NCI-H1048 (cell line): ENCODE results near the gene POU4F1.
"Not testable (repeated sequence)": the region's sequence is repeated elsewhere in the genome, so short reads cannot be mapped to it uniquely, and the experiment has no call there.

Experiments used
- DNase-seq: peaks from one replicate; lab custom pipeline; 2025; lab: John Stamatoyannopoulos, UW

POU4F1 gene

GRCh38 chr13:78603240-78603957 is at the start of gene POU4F1:
POU4F1 (minus strand) TSS chr13:78603552; CDS start chr13:78603326, 226 bp downstream.
- DNase-seq: no peak

GRCh38 chr13:78652651-78653050 is 49.3 kb upstream of the POU4F1 start:
- no peak for DNase-seq

GRCh38 chr13:78650717-78651083 is 47.3 kb upstream of the POU4F1 start:
- DNase-seq: no peak

GRCh38 chr13:78649997-78650716 is 46.8 kb upstream of the POU4F1 start:
- DNase-seq: no peak

- not testable (repeated sequence) for DNase-seq
These were observed 43.8 kb upstream of the POU4F1 start for GRCh38 chr13:78647109-78647678.

GRCh38 chr13:78638216-78638615 is 34.9 kb upstream of the POU4F1 start:
- no peak for DNase-seq

- no peak for DNase-seq
These were observed 33.1 kb upstream of the POU4F1 start for GRCh38 chr13:78636495-78636894.

GRCh38 chr13:78632996-78633395 is 29.6 kb upstream of the POU4F1 start:
- DNase-seq: no peak

- DNase-seq: no peak
These were observed 27.7 kb upstream of the POU4F1 start for GRCh38 chr13:78631077-78631476.

GRCh38 chr13:78630511-78630910 is 27.2 kb upstream of the POU4F1 start:
- no peak for DNase-seq

GRCh38 chr13:78625384-78625783 is 22.0 kb upstream of the POU4F1 start:
- DNase-seq: no peak

- no peak for DNase-seq
These were observed 19.8 kb upstream of the POU4F1 start for GRCh38 chr13:78623132-78623531.

- no peak for DNase-seq
These were observed 17.7 kb upstream of the POU4F1 start for GRCh38 chr13:78620936-78621470.

GRCh38 chr13:78618411-78618810 is 15.1 kb upstream of the POU4F1 start:
- no peak for DNase-seq

GRCh38 chr13:78611040-78611439 is 7.7 kb upstream of the POU4F1 start:
- DNase-seq: no peak

GRCh38 chr13:78610381-78610883 is 7.1 kb upstream of the POU4F1 start:
- DNase-seq: no peak

- no peak for DNase-seq
These were observed 6.3 kb upstream of the POU4F1 start for GRCh38 chr13:78609464-78610205.

- DNase-seq: no peak
These were observed 5.5 kb upstream of the POU4F1 start for GRCh38 chr13:78608688-78609463.

GRCh38 chr13:78608252-78608687 is 4.9 kb upstream of the POU4F1 start:
- DNase-seq: no peak

- DNase-seq: no peak
These were observed 4.3 kb upstream of the POU4F1 start for GRCh38 chr13:78607409-78608251.
